Measurements from ENCODE around the gene RASL10B. TPM values are rescaled to one million over a fixed set of nuclear protein-coding genes. Genes with fewer than 3 reads are reported as not detected.

Gene RASL10B
- total RNA-seq, 1 experiment from 2014 or later = 16.9 TPM

DNA sequence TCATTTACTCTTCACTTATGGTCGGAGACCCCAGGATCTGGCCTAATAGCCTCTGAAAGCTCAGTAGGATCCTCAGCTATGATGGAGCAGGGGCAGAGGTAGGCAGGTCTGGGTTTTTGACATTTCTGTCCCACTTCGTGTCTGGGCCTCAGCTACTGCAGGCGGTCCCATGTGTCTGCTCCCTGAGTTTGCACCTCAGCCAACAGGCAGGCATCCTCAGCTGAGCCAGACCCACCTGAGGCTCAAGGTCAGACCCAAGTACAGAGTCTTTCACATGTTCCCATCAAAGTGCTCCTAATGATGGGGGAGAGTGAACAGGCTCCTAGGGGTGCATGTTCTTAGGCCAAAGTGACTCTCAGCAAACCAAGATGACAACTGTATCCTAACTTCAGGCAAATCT lies 2.9 kb upstream of the RASL10B start:
- no peak for DNase-seq
- peaks cover 11% of the 10 kb centered on the region for H3K36me3 ChIP-seq (replicated peaks; ENCODE audit: control insufficient read depth, insufficient read depth, low read length)
- H3K4me3 ChIP-seq (ENCODE audit: insufficient read depth, low read depth, low read length) = no peak overlapping the region
- no peaks in the 10 kb centered on the region for H3K27me3 ChIP-seq (ENCODE audit: control insufficient read depth, insufficient read depth, low read length)

GRCh38 chr17:35729405-35729833 lies 2.0 kb upstream of the RASL10B start:
- Histone ChIP-seq H3K4me3 (ENCODE audit: insufficient read depth, low read depth, low read length) (no peak overlapping the region), H3K27me3 (ENCODE audit: control insufficient read depth, insufficient read depth, low read length) (no peaks in the 10 kb centered on the region), H3K36me3 (replicated peaks; ENCODE audit: control insufficient read depth, insufficient read depth, low read length) (peaks cover 4% of the 10 kb centered on the region)
- peak; percentile 46 for DNase-seq

- H3K4me3 ChIP-seq (ENCODE audit: insufficient read depth, low read depth, low read length) = no peak overlapping the region
- H3K27me3 ChIP-seq (ENCODE audit: control insufficient read depth, insufficient read depth, low read length) = no peaks in the 10 kb centered on the region
- H3K36me3 ChIP-seq (replicated peaks; ENCODE audit: control insufficient read depth, insufficient read depth, low read length) = no peaks in the 10 kb centered on the region; the same call in 1 of the 2 replicates
- peak; percentile 33 for DNase-seq
Measured at GRCh38 chr17:35730400-35731005, 936 bp upstream of the RASL10B start.

DNA sequence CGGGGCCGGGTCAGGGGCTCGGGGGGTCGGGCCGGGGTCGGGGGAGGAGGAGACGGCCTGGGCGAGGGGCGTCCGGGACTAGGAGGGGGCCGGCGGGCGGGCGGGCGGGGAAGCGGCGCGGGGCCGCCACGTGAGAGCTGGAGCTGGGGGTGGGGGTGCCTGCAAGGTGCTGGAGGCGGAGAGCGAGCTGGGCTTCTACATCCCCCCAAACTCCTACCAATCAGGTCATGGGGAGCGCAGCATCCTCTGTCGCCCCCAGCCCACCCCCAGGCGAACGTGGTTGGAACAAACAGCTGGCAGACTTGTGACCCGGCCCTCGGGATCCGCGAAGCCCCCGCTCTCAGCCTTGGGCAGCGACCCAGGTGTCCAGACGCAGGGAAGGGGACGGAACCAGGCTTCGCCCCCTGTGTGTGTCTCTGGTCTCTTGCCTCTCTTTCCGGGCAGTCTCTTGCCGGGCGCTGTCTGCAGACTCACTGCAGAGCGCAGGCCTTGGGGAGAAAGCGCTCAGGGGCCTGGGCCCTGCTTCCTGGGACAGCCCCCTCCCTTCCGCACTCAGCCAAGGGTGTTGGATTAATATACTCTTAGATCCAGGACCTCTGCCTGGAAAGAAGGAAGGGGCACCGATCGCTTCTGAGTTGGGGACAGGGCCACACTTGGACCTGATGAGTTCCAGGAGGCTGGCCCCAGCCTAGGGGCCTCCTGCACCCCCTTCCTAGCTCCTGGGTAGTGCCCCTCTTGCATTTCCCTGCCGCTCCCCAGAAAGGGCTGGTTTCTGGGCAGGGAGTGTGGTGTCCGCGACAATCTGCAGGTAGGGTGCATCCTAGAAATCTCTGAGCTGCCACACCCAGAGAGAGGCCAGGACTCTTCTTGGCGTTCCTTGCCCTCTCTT lies 722 bp downstream of the RASL10B start:
- DNase-seq = peak; percentile 80
- Histone ChIP-seq H3K36me3 (replicated peaks; ENCODE audit: control insufficient read depth, insufficient read depth, low read length) (no peaks in the 10 kb centered on the region), H3K4me3 (ENCODE audit: insufficient read depth, low read depth, low read length) (peak overlapping the region; percentile 74), H3K27me3 (ENCODE audit: control insufficient read depth, insufficient read depth, low read length) (no peaks in the 10 kb centered on the region)

DNA sequence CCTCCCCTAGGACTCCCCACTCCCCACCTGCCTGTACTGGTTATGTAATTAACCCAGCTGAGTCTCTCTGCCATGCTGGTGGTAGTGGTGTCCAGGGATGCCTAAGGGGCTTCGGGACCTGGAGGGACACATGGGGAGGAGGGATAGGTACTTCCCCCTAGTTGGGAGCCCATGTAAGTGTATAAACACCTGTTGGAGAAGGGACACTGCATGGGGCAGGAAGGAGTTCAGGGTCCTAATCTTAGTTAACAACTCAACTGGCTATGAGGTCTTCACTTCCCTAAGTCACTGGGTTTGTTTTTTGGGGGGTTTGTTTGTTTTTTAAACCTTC lies 1.3 kb downstream of the RASL10B start:
- H3K27me3 ChIP-seq (ENCODE audit: control insufficient read depth, insufficient read depth, low read length) = no peaks in the 10 kb centered on the region
- peak overlapping the region; percentile 74 for H3K4me3 ChIP-seq (ENCODE audit: insufficient read depth, low read depth, low read length)
- no peak for DNase-seq
- H3K36me3 ChIP-seq (replicated peaks; ENCODE audit: control insufficient read depth, insufficient read depth, low read length) = no peaks in the 10 kb centered on the region

GRCh38 chr17:35733366-35733765 lies 1.9 kb downstream of the RASL10B start:
- Histone ChIP-seq H3K4me3 (ENCODE audit: insufficient read depth, low read depth, low read length) (no peak overlapping the region), H3K36me3 (replicated peaks; ENCODE audit: control insufficient read depth, insufficient read depth, low read length) (no peaks in the 10 kb centered on the region), H3K27me3 (ENCODE audit: control insufficient read depth, insufficient read depth, low read length) (peaks cover 3% of the 10 kb centered on the region; the same call in 1 of the 2 replicates)
- peak; percentile 19 for DNase-seq

GRCh38 chr17:35734396-35734795 lies 3.0 kb downstream of the RASL10B start:
- H3K27me3 ChIP-seq (ENCODE audit: control insufficient read depth, insufficient read depth, low read length) = peaks cover 13% of the 10 kb centered on the region; the same call in 1 of the 2 replicates
- no peak overlapping the region for H3K4me3 ChIP-seq (ENCODE audit: insufficient read depth, low read depth, low read length)
- peak; percentile 23 for DNase-seq
- no peaks in the 10 kb centered on the region for H3K36me3 ChIP-seq (replicated peaks; ENCODE audit: control insufficient read depth, insufficient read depth, low read length)

GRCh38 chr17:35735036-35735805 lies 3.8 kb downstream of the RASL10B start:
- peak; percentile 42 for DNase-seq
- no peak overlapping the region for H3K4me3 ChIP-seq (ENCODE audit: insufficient read depth, low read depth, low read length)
- H3K27me3 ChIP-seq (ENCODE audit: control insufficient read depth, insufficient read depth, low read length) = peaks cover 22% of the 10 kb centered on the region
- no peaks in the 10 kb centered on the region for H3K36me3 ChIP-seq (replicated peaks; ENCODE audit: control insufficient read depth, insufficient read depth, low read length)

GRCh38 chr17:35736236-35736635 lies 4.8 kb downstream of the RASL10B start:
- no peaks in the 10 kb centered on the region for H3K36me3 ChIP-seq (replicated peaks; ENCODE audit: control insufficient read depth, insufficient read depth, low read length)
- peaks cover 32% of the 10 kb centered on the region for H3K27me3 ChIP-seq (ENCODE audit: control insufficient read depth, insufficient read depth, low read length)
- DNase-seq = peak; percentile 32
- no peak overlapping the region for H3K4me3 ChIP-seq (ENCODE audit: insufficient read depth, low read depth, low read length)

DNA sequence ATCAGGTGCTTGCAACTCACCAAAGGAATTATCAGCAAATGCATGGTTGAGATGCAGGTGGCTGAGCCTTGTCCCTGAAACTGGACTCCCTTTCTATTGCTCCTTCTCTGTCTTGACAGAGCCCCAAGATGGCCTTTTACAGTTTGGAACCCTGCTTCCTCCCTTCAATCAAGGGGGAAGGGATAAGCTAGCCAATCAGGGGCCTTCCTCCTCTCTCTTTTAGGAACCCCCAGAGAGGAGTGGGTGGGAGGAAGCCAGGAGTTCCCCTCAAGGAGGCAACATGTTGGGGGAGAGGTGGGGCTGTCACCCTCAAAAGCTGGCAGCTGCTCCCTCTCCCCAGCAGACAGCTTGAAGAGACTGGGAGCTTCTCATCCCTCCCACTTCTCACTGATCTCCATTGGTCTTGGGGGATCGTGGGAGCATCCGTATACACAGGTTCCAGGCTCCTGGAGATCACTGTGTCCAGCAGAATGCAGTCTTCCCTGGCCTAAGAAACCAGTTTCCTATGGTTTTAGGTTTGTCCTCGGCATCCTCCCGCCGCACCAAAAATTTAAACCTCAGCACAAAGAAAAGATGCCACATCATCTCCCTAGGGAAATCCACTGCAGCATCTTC lies 7.2 kb downstream of the RASL10B start:
- Histone ChIP-seq H3K27me3 (ENCODE audit: control insufficient read depth, insufficient read depth, low read length) (peaks cover 53% of the 10 kb centered on the region), H3K4me3 (ENCODE audit: insufficient read depth, low read depth, low read length) (no peak overlapping the region), H3K36me3 (replicated peaks; ENCODE audit: control insufficient read depth, insufficient read depth, low read length) (no peaks in the 10 kb centered on the region)
- DNase-seq = peak; percentile 30

DNA sequence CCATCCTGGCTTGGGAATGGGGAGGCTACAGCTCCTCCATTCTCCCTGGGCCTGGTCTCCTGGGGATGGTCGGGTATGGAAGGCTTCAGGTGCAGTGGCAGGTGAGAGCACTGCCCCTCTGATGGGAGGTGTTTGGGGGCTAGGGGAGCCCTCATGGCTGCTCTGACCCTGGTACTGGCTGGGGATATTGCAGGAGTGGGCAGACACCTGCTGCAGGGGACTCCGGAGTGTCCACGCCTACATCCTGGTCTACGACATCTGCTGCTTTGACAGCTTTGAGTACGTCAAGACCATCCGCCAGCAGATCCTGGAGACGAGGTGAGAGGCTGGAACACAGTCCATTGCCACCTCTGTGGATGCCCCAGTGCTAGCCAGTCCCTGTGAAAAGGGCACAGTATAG lies 8.8 kb downstream of the RASL10B start:
- no peak overlapping the region for H3K4me3 ChIP-seq (ENCODE audit: insufficient read depth, low read depth, low read length)
- peak; percentile 10 for DNase-seq
- H3K36me3 ChIP-seq (replicated peaks; ENCODE audit: control insufficient read depth, insufficient read depth, low read length) = no peaks in the 10 kb centered on the region
- H3K27me3 ChIP-seq (ENCODE audit: control insufficient read depth, insufficient read depth, low read length) = peaks cover 53% of the 10 kb centered on the region

GRCh38 chr17:35740997-35741931 lies 9.8 kb downstream of the RASL10B start:
- H3K4me3 ChIP-seq (ENCODE audit: insufficient read depth, low read depth, low read length) = peak overlapping the region; percentile 47
- peak; percentile 93 for DNase-seq

GRCh38 chr17:35742496-35742895 lies 11.1 kb downstream of the RASL10B start:
- H3K4me3 ChIP-seq (ENCODE audit: insufficient read depth, low read depth, low read length) = no peak overlapping the region
- peaks cover 53% of the 10 kb centered on the region for H3K27me3 ChIP-seq (ENCODE audit: control insufficient read depth, insufficient read depth, low read length)
- DNase-seq = peak; percentile 40
- H3K36me3 ChIP-seq (replicated peaks; ENCODE audit: control insufficient read depth, insufficient read depth, low read length) = no peaks in the 10 kb centered on the region

More at GRCh38 chr17:35740997-35741931, 9.8 kb downstream of the RASL10B start:
- H3K27me3 ChIP-seq (ENCODE audit: control insufficient read depth, insufficient read depth, low read length) = peaks cover 53% of the 10 kb centered on the region
- no peaks in the 10 kb centered on the region for H3K36me3 ChIP-seq (replicated peaks; ENCODE audit: control insufficient read depth, insufficient read depth, low read length)
